B cell (primary cell): ENCODE measurements around the gene NEK8. TPM values are rescaled to one million over a fixed set of nuclear protein-coding genes. Genes with fewer than 3 reads are reported as not detected.
A peak's percentile ranks its signal among the peaks of the same experiment; 100 is the strongest.

Source experiments
- ATAC-seq: fragments of 200-7000 bp; cut with Tn5 transposase; one replicate; pipeline ENCODE4 v1.10.0; 2021; ENCODE audit warnings: low read depth, mild to moderate bottlenecking, moderate number of reproducible peaks, moderate library complexity
- CTCF ChIA-PET: fragments of 350-600 bp; sonication (Branson Sonifier 250); formaldehyde crosslinking; loops from one replicate; lab custom pipeline; 2021; ENCODE audit warnings: antibody characterized with exemption, inconsistent platforms; lab: Charles Lee
- POLR2A ChIA-PET: fragments of 350-600 bp; sonication (Branson Sonifier 250); formaldehyde crosslinking; loops from one replicate; lab custom pipeline; 2021; ENCODE audit warnings: antibody characterized with exemption; lab: Charles Lee
- DNase-seq: peaks from one replicate; pipeline ENCODE4 v3.0.0; 2013
- H2AFZ ChIP-seq: 2 replicates; pipeline ENCODE4 v1.6.1; 2012; ENCODE audit warnings: mild to moderate bottlenecking, low read depth, low read length; ENCODE audit not compliant: insufficient read depth, poor library complexity, severe bottlenecking
- H3K27ac ChIP-seq, 2 donors: 1 replicate in 1 of 2; 2 replicates in 1 of 2; pipeline ENCODE4 v1.5.1; 2012 to 2013; ENCODE audit warnings: low read length in 2 of 2, mild to moderate bottlenecking in 2 of 2, moderate library complexity in 1 of 2
- H3K27me3 ChIP-seq, 4 experiments: fragments of 200-600 bp in 1 of 4; sonication (generic) in 1 of 4; replicated peaks in 1 of 4; 1 replicate in 2 of 4; 2 replicates in 2 of 4; pipeline versions ENCODE4 v1.6.1 to v1.7.0; 2013 to 2016; ENCODE audit warnings: low read length in 3 of 4, mild to moderate bottlenecking in 2 of 4, mixed read lengths in 1 of 4, moderate library complexity in 1 of 4; ENCODE audit not compliant: insufficient read depth in 4 of 4, control insufficient read depth in 3 of 4; ENCODE audit errors: control extremely low read depth in 1 of 4
- H3K36me3 ChIP-seq, 2 experiments: replicated peaks in 1 of 2; 1 replicate in 1 of 2; 2 replicates in 1 of 2; pipeline versions ENCODE4 v1.6.1 to v1.7.1; 2013; ENCODE audit warnings: low read length in 1 of 2; ENCODE audit not compliant: insufficient read depth in 2 of 2, control insufficient read depth in 1 of 2; ENCODE audit errors: control extremely low read depth in 1 of 2, extremely low read depth in 1 of 2
- H3K4me1 ChIP-seq, 2 donors: fragments of 200-600 bp in 1 of 2; sonication (generic) in 1 of 2; 1 replicate in 1 of 2; 2 replicates in 1 of 2; pipeline versions ENCODE4 v1.5.1 to v1.6.1; 2013 to 2017; ENCODE audit warnings: low read length in 2 of 2; ENCODE audit not compliant: control insufficient read depth in 2 of 2, insufficient read depth in 2 of 2
- H3K4me2 ChIP-seq: replicated peaks from 2 replicates; pipeline ENCODE3; 2012; ENCODE audit warnings: mild to moderate bottlenecking, low read depth, low read length; ENCODE audit not compliant: poor library complexity, severe bottlenecking
- H3K4me3 ChIP-seq, 5 experiments: fragments of 200-600 bp in 1 of 5; sonication (generic) in 1 of 5; 1 replicate in 3 of 5; 2 replicates in 2 of 5; pipeline versions ENCODE4 v1.5.1 to v1.7.0; 2011 to 2016; ENCODE audit warnings: low read length in 4 of 5, mild to moderate bottlenecking in 4 of 5, low read depth in 2 of 5, control low read depth in 1 of 5, moderate library complexity in 1 of 5; ENCODE audit not compliant: insufficient read depth in 1 of 5; ENCODE audit errors: control extremely low read depth in 1 of 5, extremely low read depth in 1 of 5
- H3K79me2 ChIP-seq: fragments of 200-600 bp; sonication (generic); one replicate; pipeline ENCODE4 v1.6.0; 2016; ENCODE audit warnings: low read length; ENCODE audit not compliant: control insufficient read depth, insufficient read depth
- H3K9ac ChIP-seq: fragments of 200-600 bp; sonication (generic); 2 replicates; pipeline ENCODE4 v1.6.1; 2017; ENCODE audit warnings: mild to moderate bottlenecking, low read length, moderate library complexity
- H3K9me3 ChIP-seq, 3 donors: one replicate each; pipeline versions ENCODE4 v1.6.1 to v1.7.1; 2013; ENCODE audit warnings: low read length in 2 of 3; ENCODE audit not compliant: control insufficient read depth in 2 of 3, insufficient read depth in 1 of 3; ENCODE audit errors: control extremely low read depth in 1 of 3
- H4K20me1 ChIP-seq: 2 replicates; pipeline ENCODE4 v1.6.0; 2012; ENCODE audit warnings: mild to moderate bottlenecking, low read length; ENCODE audit not compliant: insufficient read depth, control insufficient read depth, poor library complexity, severe bottlenecking
- H3K27ac Mint-ChIP-seq: one replicate; pipeline ENCODE4 v1.8.0; 2021; ENCODE audit warnings: mixed read lengths
- H3K27me3 Mint-ChIP-seq: one replicate; pipeline ENCODE4 v1.8.0; 2021; ENCODE audit warnings: mixed read lengths
- H3K4me1 Mint-ChIP-seq: one replicate; pipeline ENCODE4 v1.8.0; 2021; ENCODE audit warnings: mixed read lengths
- H3K4me3 Mint-ChIP-seq: one replicate; pipeline ENCODE4 v1.8.0; 2021; ENCODE audit warnings: mixed read lengths
- H3K9me3 Mint-ChIP-seq: one replicate; pipeline ENCODE4 v1.8.0; 2022; ENCODE audit warnings: mixed read lengths; ENCODE audit not compliant: insufficient read depth
- EZH2 ChIP-seq: IDR thresholded peaks from 2 replicates; pipeline ENCODE4 v1.6.1; 2012; ENCODE audit warnings: borderline replicate concordance, low read depth, mild to moderate bottlenecking, moderate library complexity, low read length; ENCODE audit not compliant: insufficient read depth, poor library complexity, severe bottlenecking
- WGBS: methylation state at CpG from one replicate; pipeline ENCODE4 v1.1.5; 2013; ENCODE audit warnings: missing lambda C conversion rate; ENCODE audit not compliant: insufficient coverage; 5-methylcytosine and 5-hydroxymethylcytosine counted together
- intact Hi-C: fragments of 100-400 bp; cut with micrococcal nuclease; formaldehyde crosslinking; loops from one replicate; pipeline ENCODE4 v1.10.0; 2022
- polyA plus RNA-seq: library from polyadenylated mRNA; depleted of rRNA; stranded (reverse); fragments of >200 nt; gene quantifications from 2 replicates; pipeline ENCODE4 v1.2.3, GENCODE V29; 2012
- total RNA-seq, 2 donors: library from RNA; stranded (reverse); fragments of 120-200 nt in 1 of 2; gene quantifications; 1 replicate in 1 of 2; 2 replicates in 1 of 2; pipeline versions ENCODE4 v1.2.3 to v1.2.4, GENCODE V29; 2013 to 2022
- TF ChIP-seq, protein P1 (sequence below): fragments of 200-600 bp; IDR thresholded peaks from one replicate; pipeline ENCODE4 v1.8.0; 2022; ENCODE audit warnings: antibody characterized with exemption, mild to moderate bottlenecking

NEK8 gene
- total and polyA plus RNA-seq, 2 donors (not counting 1 experiment from before 2014, with no cell fraction given): 58.0 to 305 TPM

DNA sequence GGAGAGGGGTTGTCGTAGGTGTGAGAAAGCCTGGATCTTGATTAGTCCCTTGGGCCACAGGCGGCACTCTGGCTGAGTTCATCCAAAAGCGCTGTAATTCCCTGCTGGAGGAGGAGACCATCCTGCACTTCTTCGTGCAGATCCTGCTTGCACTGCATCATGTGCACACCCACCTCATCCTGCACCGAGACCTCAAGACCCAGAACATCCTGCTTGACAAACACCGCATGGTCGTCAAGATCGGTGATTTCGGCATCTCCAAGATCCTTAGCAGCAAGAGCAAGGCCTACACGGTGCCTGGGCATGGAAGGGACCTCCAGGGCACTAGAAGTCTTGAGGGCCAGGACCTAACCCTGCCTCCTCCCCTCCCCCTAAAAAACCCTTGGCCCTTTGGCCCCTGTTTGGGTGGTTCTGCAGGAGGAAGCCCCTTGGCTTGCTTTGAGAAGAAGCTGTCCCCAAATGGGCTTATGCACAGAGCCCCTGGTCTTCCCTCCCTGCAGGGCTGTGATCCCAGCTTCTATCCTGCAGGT, 6.2 kb downstream of the NEK8 start:
- WGBS: 86% methylated on average over 8 of the region's 10 CpGs
- Histone ChIP-seq H3K27me3 (no peaks in the 10 kb centered on the region), H3K4me2 (peak overlapping the region; percentile 2), H3K9ac (no peak overlapping the region), H3K4me1 (peaks cover 57 to 60% of the 10 kb centered on the region in 2 donors), H3K9me3 (peaks cover 0 to 11% (median 0%) of the 10 kb centered on the region in 3 donors), H3K27ac (no peak overlapping the region), H3K79me2 (peaks cover 55% of the 10 kb centered on the region), H3K4me3 (no peak overlapping the region), H4K20me1 (no peaks in the 10 kb centered on the region), H3K36me3 (peaks cover 0 to 11% of the 10 kb centered on the region in 2 experiments), H2AFZ (no peak overlapping the region)
- H3K27me3 Mint-ChIP-seq: no peaks in the 10 kb centered on the region
- DNase-seq: no peak
- ChIA-PET POLR2A (interaction anchor here (0.6 to 13.3 kb wide), 2 partner anchors 10 to 13 kb away, joined by 4 to 511 read pairs; partner anchors contain the start of gene TRAF4), CTCF (interaction anchor here (1.3 to 1.6 kb wide), 3 partner anchors 8 to 15 kb away, joined by 3 to 14 read pairs (median 10); partner anchors contain the start of genes RPL23A and TLCD1)
- peak overlapping the region; percentile 13 for H3K4me3 Mint-ChIP-seq
- ATAC-seq: no peak
- H3K27ac Mint-ChIP-seq: peak overlapping the region; percentile 61
- intact Hi-C loops: no loop called here
- H3K9me3 Mint-ChIP-seq: no peaks in the 10 kb centered on the region
- TF ChIP-seq, protein P1, sequence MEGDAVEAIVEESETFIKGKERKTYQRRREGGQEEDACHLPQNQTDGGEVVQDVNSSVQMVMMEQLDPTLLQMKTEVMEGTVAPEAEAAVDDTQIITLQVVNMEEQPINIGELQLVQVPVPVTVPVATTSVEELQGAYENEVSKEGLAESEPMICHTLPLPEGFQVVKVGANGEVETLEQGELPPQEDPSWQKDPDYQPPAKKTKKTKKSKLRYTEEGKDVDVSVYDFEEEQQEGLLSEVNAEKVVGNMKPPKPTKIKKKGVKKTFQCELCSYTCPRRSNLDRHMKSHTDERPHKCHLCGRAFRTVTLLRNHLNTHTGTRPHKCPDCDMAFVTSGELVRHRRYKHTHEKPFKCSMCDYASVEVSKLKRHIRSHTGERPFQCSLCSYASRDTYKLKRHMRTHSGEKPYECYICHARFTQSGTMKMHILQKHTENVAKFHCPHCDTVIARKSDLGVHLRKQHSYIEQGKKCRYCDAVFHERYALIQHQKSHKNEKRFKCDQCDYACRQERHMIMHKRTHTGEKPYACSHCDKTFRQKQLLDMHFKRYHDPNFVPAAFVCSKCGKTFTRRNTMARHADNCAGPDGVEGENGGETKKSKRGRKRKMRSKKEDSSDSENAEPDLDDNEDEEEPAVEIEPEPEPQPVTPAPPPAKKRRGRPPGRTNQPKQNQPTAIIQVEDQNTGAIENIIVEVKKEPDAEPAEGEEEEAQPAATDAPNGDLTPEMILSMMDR: no peak
- no peak for TF ChIP-seq EZH2
- peaks cover 62% of the 10 kb centered on the region for H3K4me1 Mint-ChIP-seq

DNA sequence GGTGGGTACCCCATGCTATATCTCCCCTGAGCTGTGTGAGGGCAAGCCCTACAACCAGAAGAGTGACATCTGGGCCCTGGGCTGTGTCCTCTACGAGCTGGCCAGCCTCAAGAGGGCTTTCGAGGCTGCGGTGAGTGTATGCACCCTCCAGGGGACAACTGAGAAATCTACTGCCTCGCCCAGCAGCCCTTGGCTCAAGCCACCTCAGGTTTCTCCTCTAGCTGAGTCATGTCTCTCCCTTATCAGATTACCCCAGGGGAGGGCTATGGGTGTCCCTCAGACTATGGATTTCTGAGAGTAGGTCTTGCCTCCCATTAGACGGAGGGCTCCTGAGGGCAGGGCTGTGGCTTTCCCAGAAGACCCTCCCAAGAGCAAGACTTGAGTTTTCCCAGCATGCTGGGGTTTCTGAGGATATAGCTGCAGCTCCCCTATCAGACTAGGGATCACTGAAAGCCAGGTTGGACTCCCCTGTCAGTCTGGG, 6.7 kb downstream of the NEK8 start:
- Histone ChIP-seq H3K36me3 (peaks cover 0 to 11% of the 10 kb centered on the region in 2 experiments), H3K9me3 (peaks cover 0 to 15% (median 0%) of the 10 kb centered on the region in 3 donors), H3K4me1 (peaks cover 60 to 62% of the 10 kb centered on the region in 2 donors), H3K27me3 (no peaks in the 10 kb centered on the region), H3K4me3 (no peak overlapping the region), H4K20me1 (no peaks in the 10 kb centered on the region), H3K9ac (no peak overlapping the region), H2AFZ (no peak overlapping the region), H3K4me2 (no peak overlapping the region), H3K27ac (no peak overlapping the region), H3K79me2 (peaks cover 52% of the 10 kb centered on the region)
- ATAC-seq (no peak), DNase-seq (no peak)
- ChIA-PET CTCF (interaction anchor here (1.3 to 1.6 kb wide), 3 partner anchors 8 to 15 kb away, joined by 3 to 14 read pairs (median 10); partner anchors contain the start of genes RPL23A and TLCD1), POLR2A (interaction anchor here (0.6 to 13.3 kb wide), 2 partner anchors 10 to 14 kb away, joined by 4 to 511 read pairs; partner anchors contain the start of gene TRAF4)
- H3K4me3 Mint-ChIP-seq: no peak overlapping the region
- no peaks in the 10 kb centered on the region for H3K27me3 Mint-ChIP-seq
- WGBS: 89% methylated on average over 5 of the region's 5 CpGs
- peaks cover 61% of the 10 kb centered on the region for H3K4me1 Mint-ChIP-seq
- H3K9me3 Mint-ChIP-seq: no peaks in the 10 kb centered on the region
- intact Hi-C loops: no loop called here
- peak overlapping the region; percentile 46 for H3K27ac Mint-ChIP-seq
- TF ChIP-seq, protein P1: no peak
- TF ChIP-seq EZH2: no peak
